Glutamatergic neuron (in vitro differentiated cells): ENCODE results near the gene ZYX. TPM values are rescaled to one million over a fixed set of nuclear protein-coding genes. Genes with fewer than 3 reads are reported as not detected.
A peak's percentile ranks its signal among the peaks of the same experiment; 100 is the strongest.

ENCODE experiments used
- DNase-seq: peaks from one replicate; pipeline ENCODE4 v3.0.0; 2022
- H3K27ac Mint-ChIP-seq: one replicate; pipeline ENCODE4 v1.8.0; 2020; ENCODE audit warnings: mild to moderate bottlenecking, mixed read lengths, inconsistent platforms; ENCODE audit not compliant: unreplicated experiment
- H3K27me3 Mint-ChIP-seq: one replicate; pipeline ENCODE4 v1.8.0; 2020; ENCODE audit warnings: mild to moderate bottlenecking, moderate library complexity, mixed read lengths, inconsistent platforms; ENCODE audit not compliant: unreplicated experiment
- H3K36me3 Mint-ChIP-seq: one replicate; pipeline ENCODE4 v1.8.0; 2020; ENCODE audit warnings: mild to moderate bottlenecking, mixed read lengths, inconsistent platforms; ENCODE audit not compliant: unreplicated experiment
- H3K4me1 Mint-ChIP-seq: one replicate; pipeline ENCODE4 v1.8.0; 2020; ENCODE audit warnings: mild to moderate bottlenecking, low read depth, mixed read lengths, inconsistent platforms; ENCODE audit not compliant: unreplicated experiment
- H3K4me3 Mint-ChIP-seq: one replicate; pipeline ENCODE4 v1.8.0; 2020; ENCODE audit warnings: mild to moderate bottlenecking, mixed read lengths, inconsistent platforms; ENCODE audit not compliant: unreplicated experiment
- H3K9me3 Mint-ChIP-seq: one replicate; pipeline ENCODE4 v1.8.0; 2020; ENCODE audit warnings: mild to moderate bottlenecking, moderate library complexity, mixed read lengths, inconsistent platforms; ENCODE audit not compliant: unreplicated experiment
- CTCF ChIP-seq: fragments of 200-600 bp; sonication (generic); IDR thresholded peaks from one replicate; pipeline ENCODE4 v1.5.0; 2021; ENCODE audit not compliant: partially characterized antibody, unreplicated experiment
- total RNA-seq: library from RNA; stranded (reverse); fragmentation: NEBNext Ultra II Directional; extraction: Animal tissue kit (Norgen Biotek cat#: 25700); gene quantifications from one replicate; pipeline ENCODE4 v1.2.1, GENCODE V29; 2021; ENCODE audit not compliant: unreplicated experiment

The ZYX gene
- total RNA-seq, 1 donor from 2014 or later = 163 TPM

- no peak overlapping the region for H3K27ac Mint-ChIP-seq
- no peak for DNase-seq
- H3K4me3 Mint-ChIP-seq = no peak overlapping the region
- no peaks in the 10 kb centered on the region for H3K36me3 Mint-ChIP-seq
- TF ChIP-seq CTCF = no peak
- peaks cover 5% of the 10 kb centered on the region for H3K9me3 Mint-ChIP-seq
- peaks cover 7% of the 10 kb centered on the region for H3K27me3 Mint-ChIP-seq
- H3K4me1 Mint-ChIP-seq = peaks cover 13% of the 10 kb centered on the region
Measured at GRCh38 chr7:143384148-143384547, 3.0 kb downstream of the ZYX start.

- peaks cover 10% of the 10 kb centered on the region for H3K27me3 Mint-ChIP-seq
- TF ChIP-seq CTCF = no peak
- H3K4me1 Mint-ChIP-seq = peaks cover 7% of the 10 kb centered on the region
- H3K9me3 Mint-ChIP-seq = peaks cover 7% of the 10 kb centered on the region
- no peak overlapping the region for H3K4me3 Mint-ChIP-seq
- DNase-seq = no peak
- no peak overlapping the region for H3K27ac Mint-ChIP-seq
- H3K36me3 Mint-ChIP-seq = peaks cover 2% of the 10 kb centered on the region
Measured at GRCh38 chr7:143384661-143385631, 3.8 kb downstream of the ZYX start.

DNA sequence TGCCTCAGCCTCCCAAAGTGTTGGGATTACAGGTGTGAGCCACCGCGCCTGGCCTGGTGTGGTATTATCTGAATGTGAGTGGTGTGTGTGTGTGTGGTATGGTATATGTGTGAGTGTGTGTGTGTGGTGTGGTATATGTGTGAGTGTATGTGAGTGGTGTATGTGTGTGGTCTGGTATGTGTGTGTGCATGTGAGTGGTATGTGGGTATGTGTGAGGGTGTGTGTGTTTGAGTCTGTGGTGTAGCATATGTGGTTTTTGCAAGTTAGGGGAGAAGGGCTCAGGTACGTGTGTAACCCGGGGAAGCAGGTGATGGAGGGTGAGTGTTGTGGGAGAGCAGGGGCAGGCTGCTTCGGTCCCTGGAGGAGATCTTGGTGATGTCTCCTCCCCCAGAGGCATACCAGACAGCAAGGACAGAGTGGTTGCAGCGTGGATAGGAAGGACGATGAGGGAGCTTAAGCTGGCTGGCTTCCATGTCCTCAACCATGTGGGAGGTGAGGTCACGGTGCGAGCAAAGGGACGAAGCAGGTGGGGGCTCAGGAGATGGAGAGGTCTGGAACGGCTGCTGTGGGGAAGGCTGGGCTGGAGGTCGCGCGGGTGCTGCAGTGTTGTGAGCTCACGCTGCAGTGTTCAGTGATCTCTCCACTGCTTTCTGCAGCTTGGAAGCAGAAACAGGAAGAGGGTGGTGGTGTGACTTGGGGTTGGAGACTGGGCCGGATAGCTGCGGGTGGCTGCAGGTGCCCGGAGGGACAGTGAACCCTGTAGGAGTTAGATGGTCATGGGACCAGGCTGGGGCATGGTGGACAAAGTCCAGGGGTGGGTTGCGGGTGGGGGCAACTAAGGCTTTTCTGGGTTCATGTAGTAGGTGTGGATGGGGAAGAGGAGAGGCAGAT lies 5.0 kb downstream of the ZYX start:
- no peak for TF ChIP-seq CTCF
- no peak for DNase-seq
- peaks cover 5% of the 10 kb centered on the region for H3K36me3 Mint-ChIP-seq
- peaks cover 6% of the 10 kb centered on the region for H3K9me3 Mint-ChIP-seq
- peaks cover 7% of the 10 kb centered on the region for H3K4me1 Mint-ChIP-seq
- no peak overlapping the region for H3K27ac Mint-ChIP-seq
- no peak overlapping the region for H3K4me3 Mint-ChIP-seq
- peaks cover 10% of the 10 kb centered on the region for H3K27me3 Mint-ChIP-seq

DNA sequence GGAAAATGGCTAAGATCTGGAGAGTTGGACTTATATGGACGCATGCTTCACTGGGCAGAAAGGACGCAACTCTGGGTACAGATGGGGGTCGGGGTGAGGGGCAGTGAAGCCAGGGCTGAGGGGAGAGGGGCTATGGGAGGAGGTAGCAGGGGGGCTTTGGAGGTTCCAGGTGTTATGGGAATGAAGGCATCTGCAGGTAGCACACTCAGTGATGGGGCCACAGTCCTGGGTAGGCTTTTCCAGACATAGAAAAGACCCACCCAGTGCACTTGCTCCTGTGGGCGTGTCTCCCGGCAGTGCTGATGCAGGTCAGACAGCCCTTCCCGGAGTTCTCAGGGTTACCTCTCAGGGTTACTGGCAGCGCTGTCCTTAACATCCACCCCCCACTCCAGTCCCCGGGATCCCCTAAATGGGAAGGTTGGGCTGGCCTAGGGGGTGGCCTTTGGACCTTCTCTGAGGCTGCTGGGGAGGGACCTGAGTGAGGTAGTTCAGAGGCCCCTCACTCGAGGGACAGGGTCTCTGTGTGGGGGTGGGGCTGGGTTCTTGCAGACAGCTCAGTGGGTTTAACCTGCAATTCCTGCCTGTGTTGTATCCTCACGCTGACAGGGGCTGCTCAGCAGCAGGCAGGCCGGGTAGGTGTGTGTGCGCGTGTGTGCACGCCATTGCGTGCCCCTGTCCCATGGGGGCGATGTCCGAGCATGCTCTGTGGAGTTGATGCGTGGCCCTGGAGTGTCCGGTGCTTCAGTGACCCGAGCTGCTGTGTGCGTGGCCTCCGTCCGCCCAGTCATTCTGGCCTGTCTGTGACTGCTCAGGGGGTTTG lies 6.2 kb downstream of the ZYX start:
- peaks cover 5% of the 10 kb centered on the region for H3K36me3 Mint-ChIP-seq
- peaks cover 10% of the 10 kb centered on the region for H3K27me3 Mint-ChIP-seq
- no peak for DNase-seq
- no peak for TF ChIP-seq CTCF
- peaks cover 6% of the 10 kb centered on the region for H3K9me3 Mint-ChIP-seq
- peaks cover 7% of the 10 kb centered on the region for H3K4me1 Mint-ChIP-seq
- peak overlapping the region; percentile 15 for H3K27ac Mint-ChIP-seq
- no peak overlapping the region for H3K4me3 Mint-ChIP-seq
